H1 (cell line): ENCODE measurements around the gene MAGI2. TPM values are rescaled to one million over a fixed set of nuclear protein-coding genes. Genes with fewer than 3 reads are reported as not detected.

Experiments used
- CTCF ChIA-PET: fragments of 300-600 bp; sonication (Branson Sonifier 250); formaldehyde crosslinking; loops from one replicate; lab custom pipeline; 2021; ENCODE audit not compliant: partially characterized antibody; lab: Charles Lee
- POLR2A ChIA-PET: fragments of 300-600 bp; sonication (Branson Sonifier 250); formaldehyde crosslinking; loops from one replicate; lab custom pipeline; 2021; ENCODE audit warnings: inconsistent platforms; ENCODE audit not compliant: partially characterized antibody; lab: Charles Lee
- DNase-seq, 2 experiments: peaks; one replicate each; pipeline versions ENCODE4 v3.0.0 to v3.0.0-alpha.2; 2010 to 2022; ENCODE audit warnings: low spot score in 2 of 2, low read depth in 1 of 2, mixed read lengths in 1 of 2
- FAIRE-seq: peaks from 2 replicates; lab custom pipeline; 2011; peaks lifted over from hg19 to GRCh38; lab: Jason Lieb, UNC
- H2AFZ ChIP-seq: 2 replicates; pipeline ENCODE4 v1.8.1; 2012; ENCODE audit warnings: low read length, inconsistent platforms
- H2AK5ac ChIP-seq: 2 replicates; pipeline ENCODE4 v1.6.1; 2013; ENCODE audit warnings: low read depth, low read length
- H2BK120ac ChIP-seq: replicated peaks from 2 replicates; pipeline ENCODE3; 2013; ENCODE audit warnings: low read depth, low read length, inconsistent platforms
- H2BK12ac ChIP-seq: 2 replicates; pipeline ENCODE4 v1.6.1; 2013; ENCODE audit warnings: low read depth, low read length
- H2BK15ac ChIP-seq: 2 replicates; pipeline ENCODE4 v1.6.1; 2013; ENCODE audit warnings: low read length
- H2BK20ac ChIP-seq: 2 replicates; pipeline ENCODE4 v1.6.1; 2013; ENCODE audit warnings: low read length
- H2BK5ac ChIP-seq: 2 replicates; pipeline ENCODE4 v1.6.1; 2013; ENCODE audit warnings: low read depth, low read length
- H3K14ac ChIP-seq: 2 replicates; pipeline ENCODE4 v1.6.1; 2013; ENCODE audit warnings: inconsistent platforms; ENCODE audit not compliant: insufficient read length
- H3K18ac ChIP-seq: 2 replicates; pipeline ENCODE4 v1.6.1; 2013; ENCODE audit warnings: low read length; ENCODE audit errors: extremely low read depth
- H3K23ac ChIP-seq: 2 replicates; pipeline ENCODE4 v1.6.1; 2013; ENCODE audit warnings: inconsistent platforms; ENCODE audit not compliant: insufficient read length
- H3K23me2 ChIP-seq: 2 replicates; pipeline ENCODE4 v1.6.1; 2013; ENCODE audit warnings: low read depth, low read length
- H3K27ac ChIP-seq: 2 replicates; pipeline ENCODE4 v1.6.1; 2011; ENCODE audit warnings: low read depth, low read length, inconsistent platforms
- H3K27me3 ChIP-seq, 4 experiments: replicated peaks in 1 of 4; 1 replicate in 1 of 4; 2 replicates in 3 of 4; pipeline versions ENCODE4 v1.6.1 to v1.8.1; 2011 to 2013; ENCODE audit warnings: low read length in 3 of 4, mild to moderate bottlenecking in 3 of 4, inconsistent platforms in 2 of 4, mixed read lengths in 2 of 4, moderate library complexity in 1 of 4; ENCODE audit not compliant: control insufficient read depth in 3 of 4, insufficient read depth in 3 of 4; ENCODE audit errors: extremely low read depth in 1 of 4
- H3K36me3 ChIP-seq, 4 experiments: 2 replicates each; pipeline versions ENCODE4 v1.6.1 to v1.8.1; 2011 to 2013; ENCODE audit warnings: mild to moderate bottlenecking in 4 of 4, low read length in 3 of 4, moderate library complexity in 2 of 4, control low read depth in 1 of 4, inconsistent platforms in 1 of 4; ENCODE audit not compliant: insufficient read depth in 4 of 4, control insufficient read depth in 2 of 4
- H3K4ac ChIP-seq: replicated peaks from 2 replicates; pipeline ENCODE3; 2013; ENCODE audit warnings: low read length, low read depth, mixed read lengths, inconsistent platforms; ENCODE audit not compliant: insufficient read length
- H3K4me1 ChIP-seq, 4 experiments: replicated peaks in 1 of 4; 1 replicate in 1 of 4; 2 replicates in 3 of 4; pipeline versions ENCODE4 v1.6.1 to v1.8.1; 2011 to 2013; ENCODE audit warnings: low read length in 3 of 4, inconsistent platforms in 2 of 4, mixed read lengths in 1 of 4; ENCODE audit not compliant: insufficient read depth in 4 of 4, control insufficient read depth in 3 of 4
- H3K4me2 ChIP-seq, 2 experiments: 2 replicates each; pipeline versions ENCODE4 v1.6.1 to v1.8.1; 2011 to 2013; ENCODE audit warnings: low read depth in 2 of 2, low read length in 2 of 2, control low read depth in 1 of 2, inconsistent platforms in 1 of 2, mild to moderate bottlenecking in 1 of 2; ENCODE audit not compliant: insufficient read depth in 1 of 2
- H3K4me3 ChIP-seq, 4 experiments: fragments of 200-600, 300-600 bp in 1 of 4; sonication (generic), shearing (Covaris generic), sonication (Bioruptor Twin) in 1 of 4; 2 replicates each; pipeline versions ENCODE4 v1.5.1 to v1.8.1; 2011 to 2016; ENCODE audit warnings: low read length in 4 of 4, low read depth in 3 of 4, control low read depth in 2 of 4, inconsistent platforms in 2 of 4, mild to moderate bottlenecking in 2 of 4, mixed read lengths in 1 of 4, moderate library complexity in 1 of 4; ENCODE audit not compliant: insufficient read depth in 2 of 4; ENCODE audit errors: extremely low read depth in 1 of 4
- H3K56ac ChIP-seq: replicated peaks from 2 replicates; pipeline ENCODE3; 2013; ENCODE audit warnings: low read depth, mild to moderate bottlenecking, mixed read lengths, low read length, inconsistent platforms; ENCODE audit not compliant: insufficient read length
- H3K79me1 ChIP-seq: 2 replicates; pipeline ENCODE4 v1.6.1; 2013; ENCODE audit warnings: low read depth, low read length, control low read depth
- H3K79me2 ChIP-seq, 2 experiments: 2 replicates each; pipeline versions ENCODE4 v1.6.1 to v1.8.1; 2012 to 2013; ENCODE audit warnings: low read length in 2 of 2, mild to moderate bottlenecking in 2 of 2, inconsistent platforms in 1 of 2; ENCODE audit not compliant: insufficient read depth in 2 of 2, control insufficient read depth in 1 of 2
- H3K9ac ChIP-seq, 4 experiments: replicated peaks in 1 of 4; 1 replicate in 1 of 4; 2 replicates in 3 of 4; pipeline versions ENCODE4 v1.6.1 to v1.8.1; 2011 to 2013; ENCODE audit warnings: low read depth in 3 of 4, low read length in 3 of 4, control low read depth in 2 of 4, mild to moderate bottlenecking in 2 of 4, moderate library complexity in 2 of 4, inconsistent platforms in 1 of 4; ENCODE audit errors: extremely low read depth in 1 of 4
- H3K9me3 ChIP-seq, 2 experiments: 2 replicates each; pipeline versions ENCODE4 v1.6.1 to v1.8.1; 2012 to 2013; ENCODE audit warnings: mild to moderate bottlenecking in 2 of 2, moderate library complexity in 2 of 2, control low read depth in 1 of 2, inconsistent platforms in 1 of 2, low read depth in 1 of 2, low read length in 1 of 2, mixed read lengths in 1 of 2; ENCODE audit not compliant: insufficient read depth in 2 of 2
- H4K20me1 ChIP-seq, 2 experiments: replicated peaks in 1 of 2; 2 replicates each; pipeline versions ENCODE3 to v1.8.1; 2011 to 2013; ENCODE audit warnings: inconsistent platforms in 2 of 2, low read length in 2 of 2, mild to moderate bottlenecking in 1 of 2; ENCODE audit not compliant: insufficient read depth in 2 of 2, control insufficient read depth in 1 of 2
- H4K5ac ChIP-seq: 2 replicates; pipeline ENCODE4 v1.6.1; 2013; ENCODE audit warnings: low read length, low read depth, mixed read lengths, inconsistent platforms; ENCODE audit not compliant: insufficient read length
- H4K8ac ChIP-seq: 2 replicates; pipeline ENCODE4 v1.8.0; 2013; ENCODE audit warnings: mild to moderate bottlenecking, moderate library complexity, low read length, inconsistent platforms; ENCODE audit not compliant: insufficient read depth; ENCODE audit errors: extremely low read depth
- H4K91ac ChIP-seq: replicated peaks from 2 replicates; pipeline ENCODE3; 2013; ENCODE audit warnings: low read length, mixed read lengths, inconsistent platforms; ENCODE audit not compliant: insufficient read length
- CBX5 ChIP-seq: fragments of 300-800, 300-1000 bp; sonication (generic); IDR thresholded peaks from 2 replicates; pipeline ENCODE4 v1.7.1; 2016; ENCODE audit warnings: antibody characterized with exemption, low read length, low read depth
- CEBPB ChIP-seq: IDR thresholded peaks from 2 replicates; pipeline ENCODE4 v1.6.1; 2012; ENCODE audit warnings: low read depth, low read length
- FOSL1 ChIP-seq: IDR thresholded peaks from 2 replicates; pipeline ENCODE4 v1.6.1; 2011; ENCODE audit warnings: mild to moderate bottlenecking, low read depth, low read length, moderate library complexity; ENCODE audit not compliant: insufficient read depth
- HDAC2 ChIP-seq, 2 experiments: fragments of 300-600 bp in 1 of 2; sonication (generic) in 1 of 2; IDR thresholded peaks; 2 replicates each; pipeline ENCODE4 v1.6.1; 2011 to 2012; ENCODE audit warnings: low read depth in 2 of 2, low read length in 2 of 2, mild to moderate bottlenecking in 2 of 2, moderate library complexity in 2 of 2, borderline replicate concordance in 1 of 2, inconsistent platforms in 1 of 2
- JUN ChIP-seq: IDR thresholded peaks from 2 replicates; pipeline ENCODE4 v1.6.1; 2011; ENCODE audit warnings: low read depth, mild to moderate bottlenecking, improper control_type of control experiment, low read length
- POLR2AphosphoS5 ChIP-seq: IDR thresholded peaks from 2 replicates; pipeline ENCODE4 v1.6.1; 2011; ENCODE audit warnings: low read depth, low read length
- RFX5 ChIP-seq: IDR thresholded peaks from 2 replicates; pipeline ENCODE4 v1.6.1; 2011; ENCODE audit warnings: low read depth, low read length, improper control_type of control experiment, borderline replicate concordance
- RXRA ChIP-seq: IDR thresholded peaks from 2 replicates; pipeline ENCODE4 v1.6.1; 2011; ENCODE audit warnings: low read depth, mild to moderate bottlenecking, low read length, moderate library complexity; ENCODE audit not compliant: insufficient read depth
- SAP30 ChIP-seq: fragments of 300-600 bp; sonication (generic); IDR thresholded peaks from 2 replicates; pipeline ENCODE4 v1.7.1; 2012; ENCODE audit warnings: low read length, moderate library complexity, mild to moderate bottlenecking, inconsistent platforms; ENCODE audit not compliant: insufficient read depth, insufficient replicate concordance
- SIN3A ChIP-seq, 2 experiments: IDR thresholded peaks in 1 of 2; conservative IDR thresholded peaks in 1 of 2; 2 replicates each; pipeline ENCODE4 v1.6.1; 2011 to 2012; ENCODE audit warnings: low read length in 2 of 2, improper control_type of control experiment in 1 of 2, low read depth in 1 of 2, mild to moderate bottlenecking in 1 of 2
- SP2 ChIP-seq: IDR thresholded peaks from 2 replicates; pipeline ENCODE4 v1.6.1; 2012; ENCODE audit warnings: mild to moderate bottlenecking, low read length, inconsistent platforms
- TEAD4 ChIP-seq: IDR thresholded peaks from 2 replicates; pipeline ENCODE4 v1.6.1; 2012; ENCODE audit warnings: low read depth, low read length, inconsistent platforms, mixed read lengths
- ZNF274 ChIP-seq: IDR thresholded peaks from 2 replicates; pipeline ENCODE4 v1.7.0; 2012; ENCODE audit warnings: low read length, borderline replicate concordance; ENCODE audit errors: extremely low read depth
- WGBS, 2 experiments: shearing (Covaris generic) in 1 of 2; methylation state at CpG; one replicate each; pipeline versions ENCODE4 v1.1.6 to v1.1.7; 2013 to 2015; ENCODE audit warnings: low lambda C conversion rate in 2 of 2, mixed read lengths in 2 of 2, inconsistent platforms in 1 of 2, low coverage in 1 of 2, missing lambda C conversion rate in 1 of 2; ENCODE audit not compliant: insufficient replicate concordance in 2 of 2, insufficient coverage in 1 of 2, insufficient read length in 1 of 2; ENCODE audit errors: extremely low coverage in 1 of 2, missing lambda C conversion rate in 1 of 2; 5-methylcytosine and 5-hydroxymethylcytosine counted together
- polyA plus RNA-seq, 7 experiments: library from polyadenylated mRNA; depleted of rRNA in 3 of 7; stranded (reverse) in 5 of 7; unstranded in 2 of 7; fragments of >200 nt in 5 of 7; fragments of 200-250 nt in 2 of 7; gene quantifications; 1 replicate in 5 of 7; 2 replicates in 1 of 7; 4 replicates in 1 of 7; pipeline versions ENCODE4 v1.2.1 to v1.2.3, GENCODE V29; 2011 to 2013; ENCODE audit warnings: missing spikeins in 2 of 7, mixed read lengths in 2 of 7
- total RNA-seq: library from RNA; stranded (reverse); fragmentation: NEBNext Ultra II Directional; extraction: Animal tissue kit (Norgen Biotek cat#: 25700); gene quantifications from 2 replicates; pipeline ENCODE4 v1.2.1, GENCODE V29; 2021

The MAGI2 gene
- total and polyA plus RNA-seq, 2 of the 8 experiments (the other 6 are each of a cell fraction or from before 2014, with no cell fraction given): 6.0 to 27.3 TPM

DNA sequence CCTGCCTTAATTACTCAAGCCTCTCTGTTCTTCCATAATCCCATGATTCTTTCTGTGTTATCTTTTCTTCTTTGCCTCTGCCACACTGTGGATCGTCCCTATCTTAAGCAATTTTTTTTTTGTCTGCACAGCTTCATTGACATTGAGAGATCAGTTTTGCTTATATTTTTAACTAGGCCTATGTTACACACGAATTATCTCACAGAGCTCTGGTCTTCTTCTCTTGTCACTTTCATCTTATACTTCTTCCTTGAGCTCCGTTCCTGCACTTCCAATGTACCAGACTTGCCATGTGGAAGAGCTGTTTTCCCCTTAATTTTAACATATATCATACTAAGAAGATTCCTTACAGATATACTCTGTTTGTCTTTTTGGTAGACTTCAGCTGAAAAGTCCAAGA lies 106.1 kb downstream of the MAGI2 start:
- WGBS, 2 experiments: 86% methylated on average over 3 of the region's 3 CpGs; no CpG with 5 or more reads in 1 of the 2 experiments
- H3K23ac ChIP-seq: no peak overlapping the region
- TF ChIP-seq CBX5 (no peak), SIN3A (conservative IDR thresholded peaks at IDR 0.05 in 1 of 2, IDR thresholded peaks at IDR 0.05 in 1 of 2; ENCODE audit: low read depth in 1 of 2, low read length in 2 of 2) (no peak), POLR2AphosphoS5 (no peak), CEBPB (no peak), JUN (no peak), FOSL1 (no peak), HDAC2 (IDR thresholded peaks at IDR 0.05; ENCODE audit: borderline replicate concordance in 1 of 2, low read depth in 2 of 2, low read length in 2 of 2) (no peak), RFX5 (no peak), SAP30 (no peak), SP2 (no peak), ZNF274 (no peak), RXRA (no peak), TEAD4 (no peak)
- H3K14ac ChIP-seq: no peak overlapping the region
- no peak overlapping the region for H3K4ac ChIP-seq
- H4K20me1 ChIP-seq: no peaks in the 10 kb centered on the region
- H3K9ac ChIP-seq: no peak overlapping the region
- no peaks in the 10 kb centered on the region for H3K79me2 ChIP-seq
- no peak overlapping the region for H3K4me2 ChIP-seq
- no peak overlapping the region for H2AK5ac ChIP-seq
- no peaks in the 10 kb centered on the region for H3K36me3 ChIP-seq
- no peak overlapping the region for H3K4me3 ChIP-seq
- FAIRE-seq (no peak), DNase-seq (no peak)
- H2BK12ac ChIP-seq: no peak overlapping the region
- H3K9me3 ChIP-seq: no peaks in the 10 kb centered on the region
- H2BK20ac ChIP-seq: no peak overlapping the region
- H2AFZ ChIP-seq: no peak overlapping the region
- no peak overlapping the region for H2BK15ac ChIP-seq
- H2BK5ac ChIP-seq: no peak overlapping the region
- ChIA-PET CTCF (no interaction called here), POLR2A (no interaction called here)
- no peaks in the 10 kb centered on the region for H3K79me1 ChIP-seq
- no peak overlapping the region for H4K8ac ChIP-seq
- H2BK120ac ChIP-seq: no peak overlapping the region
- H3K56ac ChIP-seq: no peak overlapping the region
- H4K91ac ChIP-seq: no peak overlapping the region
- H3K18ac ChIP-seq: no peak overlapping the region
- no peaks in the 10 kb centered on the region for H3K27me3 ChIP-seq
- H3K4me1 ChIP-seq: no peaks in the 10 kb centered on the region
- H4K5ac ChIP-seq: no peak overlapping the region
- H3K27ac ChIP-seq: no peak overlapping the region
- no peaks in the 10 kb centered on the region for H3K23me2 ChIP-seq
